Inflammatory macrophage treated with lipopolysaccharide for 4 hours (primary cell): ENCODE data around the gene MAGI1.
"Not testable (repeated sequence)": the region's sequence is repeated elsewhere in the genome, so short reads cannot be mapped to it uniquely, and the experiment has no call there.

Experiments used
- DNase-seq: peaks from one replicate; pipeline ENCODE4 v3.0.0-alpha.2; 2020

MAGI1 gene

GRCh38 chr3:65549626-65549959, 489.1 kb downstream of the MAGI1 start:
- no peak for DNase-seq

GRCh38 chr3:65548848-65549625, 489.7 kb downstream of the MAGI1 start:
- DNase-seq: no peak

GRCh38 chr3:65545429-65545828, 493.3 kb downstream of the MAGI1 start:
- DNase-seq: peak; percentile 1

- not testable (repeated sequence) for DNase-seq
Observed at GRCh38 chr3:65543391-65543790, 495.3 kb downstream of the MAGI1 start.

GRCh38 chr3:65540666-65541065, 498.1 kb downstream of the MAGI1 start:
- DNase-seq: no peak

- DNase-seq: no peak
Observed at GRCh38 chr3:65539616-65540015, 499.1 kb downstream of the MAGI1 start.

- no peak for DNase-seq
Observed at GRCh38 chr3:65538101-65538500, 500.6 kb downstream of the MAGI1 start.

GRCh38 chr3:65537109-65537508, 501.6 kb downstream of the MAGI1 start:
- DNase-seq: no peak

GRCh38 chr3:65535260-65535659, 503.5 kb downstream of the MAGI1 start:
- DNase-seq: no peak

- no peak for DNase-seq
Observed at GRCh38 chr3:65534805-65535204, 503.9 kb downstream of the MAGI1 start.

GRCh38 chr3:65532749-65533148, 506.0 kb downstream of the MAGI1 start:
- DNase-seq: no peak

GRCh38 chr3:65532215-65532614, 506.5 kb downstream of the MAGI1 start:
- DNase-seq: no peak

- no peak for DNase-seq
Observed at GRCh38 chr3:65531499-65531898, 507.2 kb downstream of the MAGI1 start.

- no peak for DNase-seq
Observed at GRCh38 chr3:65526656-65527055, 512.1 kb downstream of the MAGI1 start.

GRCh38 chr3:65524584-65524983, 514.1 kb downstream of the MAGI1 start:
- no peak for DNase-seq

GRCh38 chr3:65523878-65524277, 514.8 kb downstream of the MAGI1 start:
- no peak for DNase-seq

- no peak for DNase-seq
Observed at GRCh38 chr3:65521032-65521431, 517.7 kb downstream of the MAGI1 start.

GRCh38 chr3:65516998-65517397, 521.7 kb downstream of the MAGI1 start:
- no peak for DNase-seq

GRCh38 chr3:65514317-65514716, 524.4 kb downstream of the MAGI1 start:
- DNase-seq: not testable (repeated sequence)

GRCh38 chr3:65509423-65509794, 529.3 kb downstream of the MAGI1 start:
- not testable (repeated sequence) for DNase-seq

GRCh38 chr3:65508750-65509422, 529.8 kb downstream of the MAGI1 start:
- DNase-seq: no peak

- no peak for DNase-seq
Observed at GRCh38 chr3:65507437-65507836, 531.3 kb downstream of the MAGI1 start.

GRCh38 chr3:65503776-65504175, 534.9 kb downstream of the MAGI1 start:
- no peak for DNase-seq

GRCh38 chr3:65502526-65502925, 536.2 kb downstream of the MAGI1 start:
- DNase-seq: no peak
